Loucy (cell line): ENCODE data around the gene GLP2R.

Experiments
- H2AFZ ChIP-seq: fragments of 200-600 bp; sonication (generic); 2 replicates; pipeline ENCODE4 v1.6.0; 2016; ENCODE audit warnings: antibody characterized with exemption, mild to moderate bottlenecking, low read length, moderate library complexity
- H3F3A ChIP-seq: fragments of 200-600 bp; 2 replicates; pipeline ENCODE4 v1.6.0; 2016; ENCODE audit warnings: antibody characterized with exemption, low read depth, mild to moderate bottlenecking
- H3K27me3 ChIP-seq: fragments of 200-600 bp; sonication (generic); 2 replicates; pipeline ENCODE4 v1.6.1; 2014; ENCODE audit warnings: low read length, mild to moderate bottlenecking; ENCODE audit not compliant: insufficient read depth, poor library complexity, severe bottlenecking
- H3K36me3 ChIP-seq: fragments of 200-600 bp; sonication (generic); 2 replicates; pipeline ENCODE4 v1.6.1; 2016; ENCODE audit warnings: low read length; ENCODE audit not compliant: insufficient read depth
- H3K4me1 ChIP-seq: fragments of 200-600 bp; sonication (generic); 2 replicates; pipeline ENCODE4 v1.5.1; 2014; ENCODE audit warnings: low read length, mild to moderate bottlenecking; ENCODE audit not compliant: insufficient read depth, poor library complexity, severe bottlenecking
- H3K4me2 ChIP-seq: fragments of 200-600 bp; sonication (generic); 2 replicates; pipeline ENCODE4 v1.6.0; 2014; ENCODE audit warnings: antibody characterized with exemption, low read length, low read depth, mild to moderate bottlenecking; ENCODE audit not compliant: poor library complexity, severe bottlenecking
- H3K4me3 ChIP-seq: fragments of 200-600 bp; sonication (generic); 2 replicates; pipeline ENCODE4 v1.5.1; 2014; ENCODE audit warnings: low read length, mild to moderate bottlenecking, mixed read lengths; ENCODE audit not compliant: poor library complexity, severe bottlenecking
- H3K79me2 ChIP-seq: fragments of 200-600 bp; sonication (generic); 2 replicates; pipeline ENCODE4 v1.6.1; 2014; ENCODE audit warnings: low read length; ENCODE audit not compliant: insufficient read depth
- H3K9ac ChIP-seq: fragments of 200-600 bp; sonication (generic); 2 replicates; pipeline ENCODE4 v1.6.0; 2014; ENCODE audit warnings: mild to moderate bottlenecking, low read depth, low read length, moderate library complexity; ENCODE audit not compliant: poor library complexity, severe bottlenecking
- H3K9me2 ChIP-seq: fragments of 200-600 bp; sonication (generic); replicated peaks from 2 replicates; pipeline ENCODE4 v1.6.1; 2016; ENCODE audit warnings: low read depth, low read length, mixed read lengths
- H3K9me3 ChIP-seq: fragments of 200-600 bp; sonication (generic); 2 replicates; pipeline ENCODE4 v1.6.1; 2014; ENCODE audit warnings: mild to moderate bottlenecking, antibody characterized with exemption, low read length, low read depth; ENCODE audit not compliant: insufficient read depth
- H4K20me1 ChIP-seq: fragments of 200-600 bp; sonication (generic); 2 replicates; pipeline ENCODE4 v1.6.0; 2014; ENCODE audit warnings: antibody characterized with exemption, low read length, mild to moderate bottlenecking; ENCODE audit not compliant: insufficient read depth, poor library complexity, severe bottlenecking
- EZH2phosphoT487 ChIP-seq: fragments of 200-600 bp; IDR thresholded peaks from 2 replicates; pipeline ENCODE4 v1.6.1; 2018; ENCODE audit warnings: antibody characterized with exemption, mild to moderate bottlenecking, moderate library complexity, borderline replicate concordance
- TF ChIP-seq, protein P1 (sequence below): fragments of 200-600 bp; sonication (generic); conservative IDR thresholded peaks from 2 replicates; pipeline ENCODE4 v1.5.1; 2014; ENCODE audit warnings: mild to moderate bottlenecking, antibody characterized with exemption, low read length

Gene GLP2R

DNA sequence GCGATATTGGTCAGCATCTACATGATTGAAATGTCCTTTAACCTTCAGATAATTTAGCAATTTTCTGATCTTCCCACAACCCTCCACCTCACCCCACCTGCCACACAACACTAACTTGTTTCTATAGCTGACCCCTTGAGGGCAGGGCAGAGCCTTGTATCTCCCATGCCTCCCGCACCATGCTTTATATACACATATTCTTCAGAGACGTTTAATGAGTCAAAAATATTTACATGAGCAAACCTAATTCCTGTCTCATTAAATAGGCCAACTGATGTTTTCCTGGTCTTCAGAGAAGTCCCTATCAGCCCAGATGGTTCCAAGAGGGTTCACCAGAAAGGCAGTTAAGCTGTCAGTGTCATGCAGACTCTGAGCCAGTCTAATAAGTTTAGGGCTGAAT is 27.7 kb upstream of the GLP2R start:
- no peaks in the 10 kb centered on the region for H3K27me3 ChIP-seq
- no peak overlapping the region for H3K4me2 ChIP-seq
- H3F3A ChIP-seq: no peaks in the 10 kb centered on the region
- no peak overlapping the region for H2AFZ ChIP-seq
- H3K9ac ChIP-seq: no peak overlapping the region
- no peak for TF ChIP-seq EZH2phosphoT487
- TF ChIP-seq, protein P1, sequence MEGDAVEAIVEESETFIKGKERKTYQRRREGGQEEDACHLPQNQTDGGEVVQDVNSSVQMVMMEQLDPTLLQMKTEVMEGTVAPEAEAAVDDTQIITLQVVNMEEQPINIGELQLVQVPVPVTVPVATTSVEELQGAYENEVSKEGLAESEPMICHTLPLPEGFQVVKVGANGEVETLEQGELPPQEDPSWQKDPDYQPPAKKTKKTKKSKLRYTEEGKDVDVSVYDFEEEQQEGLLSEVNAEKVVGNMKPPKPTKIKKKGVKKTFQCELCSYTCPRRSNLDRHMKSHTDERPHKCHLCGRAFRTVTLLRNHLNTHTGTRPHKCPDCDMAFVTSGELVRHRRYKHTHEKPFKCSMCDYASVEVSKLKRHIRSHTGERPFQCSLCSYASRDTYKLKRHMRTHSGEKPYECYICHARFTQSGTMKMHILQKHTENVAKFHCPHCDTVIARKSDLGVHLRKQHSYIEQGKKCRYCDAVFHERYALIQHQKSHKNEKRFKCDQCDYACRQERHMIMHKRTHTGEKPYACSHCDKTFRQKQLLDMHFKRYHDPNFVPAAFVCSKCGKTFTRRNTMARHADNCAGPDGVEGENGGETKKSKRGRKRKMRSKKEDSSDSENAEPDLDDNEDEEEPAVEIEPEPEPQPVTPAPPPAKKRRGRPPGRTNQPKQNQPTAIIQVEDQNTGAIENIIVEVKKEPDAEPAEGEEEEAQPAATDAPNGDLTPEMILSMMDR: no peak
- H3K4me3 ChIP-seq: no peak overlapping the region
- H3K4me1 ChIP-seq: no peaks in the 10 kb centered on the region
- no peaks in the 10 kb centered on the region for H3K79me2 ChIP-seq
- no peaks in the 10 kb centered on the region for H3K9me2 ChIP-seq
- no peaks in the 10 kb centered on the region for H4K20me1 ChIP-seq
- H3K36me3 ChIP-seq: no peaks in the 10 kb centered on the region
- H3K9me3 ChIP-seq: no peaks in the 10 kb centered on the region

DNA sequence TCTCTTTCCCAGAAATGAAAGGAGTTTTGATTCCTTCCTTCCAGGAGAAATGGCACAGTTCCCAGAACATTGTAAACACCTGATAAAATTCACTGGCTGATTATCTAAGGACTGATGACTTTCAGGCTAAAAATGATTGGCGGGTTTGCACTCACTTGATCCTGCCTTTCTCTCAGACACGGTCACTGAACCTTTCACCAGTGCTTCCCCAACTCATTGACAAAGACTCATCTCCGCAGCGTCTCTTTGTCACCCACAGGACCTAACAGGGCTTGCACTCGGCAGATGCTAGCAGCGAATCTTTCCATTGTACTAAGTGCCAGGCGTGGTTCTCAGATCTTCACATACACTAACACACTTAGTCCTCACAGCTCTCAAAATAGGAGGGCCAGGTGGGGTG is 27.0 kb upstream of the GLP2R start:
- H2AFZ ChIP-seq: no peak overlapping the region

DNA sequence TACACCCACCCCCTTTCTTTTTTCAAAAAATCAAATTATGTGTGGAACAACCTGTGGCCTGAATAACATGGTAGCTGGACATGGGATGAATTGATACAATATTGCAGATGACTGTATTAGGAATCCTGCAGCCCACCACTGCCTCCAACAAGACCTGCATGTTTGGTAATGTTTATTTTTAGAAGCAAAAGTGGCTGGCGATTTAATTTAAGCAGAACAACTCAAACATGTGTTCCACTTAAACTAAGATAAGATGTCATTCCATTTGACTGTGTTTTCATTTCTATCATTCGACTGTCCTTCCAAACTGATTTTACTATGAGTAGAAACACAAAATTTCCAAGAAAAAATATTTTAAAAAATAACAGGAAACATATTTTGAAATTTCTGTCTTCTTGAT is 24.2 kb upstream of the GLP2R start:
- Histone ChIP-seq H3K27me3 (no peaks in the 10 kb centered on the region), H3F3A (no peaks in the 10 kb centered on the region), H3K4me3 (no peak overlapping the region), H3K9ac (no peak overlapping the region), H3K4me2 (no peak overlapping the region), H4K20me1 (no peaks in the 10 kb centered on the region), H3K4me1 (no peaks in the 10 kb centered on the region), H3K79me2 (no peaks in the 10 kb centered on the region), H3K9me3 (no peaks in the 10 kb centered on the region), H3K9me2 (no peaks in the 10 kb centered on the region), H2AFZ (no peak overlapping the region), H3K36me3 (no peaks in the 10 kb centered on the region)
- TF ChIP-seq, protein P1: no peak
- TF ChIP-seq EZH2phosphoT487: no peak

More for the DNA sequence above, 27.0 kb upstream of the GLP2R start:
- Histone ChIP-seq H3K36me3 (no peaks in the 10 kb centered on the region), H3K9ac (no peak overlapping the region), H3F3A (no peaks in the 10 kb centered on the region), H3K4me2 (no peak overlapping the region), H4K20me1 (no peaks in the 10 kb centered on the region), H3K9me2 (no peaks in the 10 kb centered on the region), H3K4me1 (no peaks in the 10 kb centered on the region), H3K27me3 (no peaks in the 10 kb centered on the region), H3K4me3 (no peak overlapping the region), H3K79me2 (no peaks in the 10 kb centered on the region), H3K9me3 (no peaks in the 10 kb centered on the region)
- TF ChIP-seq, protein P1: no peak
- no peak for TF ChIP-seq EZH2phosphoT487
